GM12874 (cell line): ENCODE data around the gene GBGT1.

Experiments
- CTCF ChIP-seq: IDR thresholded peaks from 2 replicates; pipeline ENCODE4 v1.5.1; 2011; ENCODE audit warnings: low read depth, mild to moderate bottlenecking, control low read depth, low read length, moderate library complexity; ENCODE audit not compliant: insufficient read depth

Gene GBGT1

DNA sequence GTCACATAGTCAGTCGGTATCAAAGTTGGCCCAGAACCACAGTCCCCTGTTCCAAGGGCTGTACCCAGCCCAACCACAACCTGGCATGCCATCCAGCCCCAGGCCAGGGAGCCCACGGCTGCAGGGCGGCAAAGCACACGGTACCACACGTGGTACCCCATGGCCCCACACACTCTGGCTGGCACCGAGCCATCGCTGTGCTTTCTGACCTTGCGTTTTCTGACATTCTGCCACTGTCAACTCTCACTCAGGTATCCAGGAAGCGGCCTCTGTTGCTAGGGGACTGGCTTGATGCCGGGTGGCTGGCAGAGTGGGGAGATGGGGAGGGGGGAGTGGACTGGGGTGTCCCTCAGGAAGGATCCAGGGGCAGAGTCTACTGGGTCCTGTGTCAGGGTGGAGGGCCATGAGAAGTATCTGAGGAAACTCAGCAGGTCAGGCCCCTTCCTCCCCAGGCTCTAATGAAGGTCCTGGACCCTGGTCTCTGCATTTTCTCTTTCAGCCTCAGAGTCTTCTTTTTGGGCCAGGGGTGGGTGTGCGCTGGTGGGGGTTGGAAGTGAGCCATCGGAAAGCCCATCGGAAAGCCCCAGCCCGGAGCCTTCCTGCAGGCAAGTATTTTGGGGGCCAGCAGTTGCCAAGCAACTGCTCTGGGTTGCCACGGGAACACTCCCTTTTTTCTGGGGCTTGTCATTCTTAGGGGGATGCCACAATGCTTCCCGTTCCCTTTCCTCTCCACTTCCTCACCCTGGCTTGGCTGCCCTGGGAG lies 21.7 kb downstream of the GBGT1 start:
- no peak for TF ChIP-seq CTCF

DNA sequence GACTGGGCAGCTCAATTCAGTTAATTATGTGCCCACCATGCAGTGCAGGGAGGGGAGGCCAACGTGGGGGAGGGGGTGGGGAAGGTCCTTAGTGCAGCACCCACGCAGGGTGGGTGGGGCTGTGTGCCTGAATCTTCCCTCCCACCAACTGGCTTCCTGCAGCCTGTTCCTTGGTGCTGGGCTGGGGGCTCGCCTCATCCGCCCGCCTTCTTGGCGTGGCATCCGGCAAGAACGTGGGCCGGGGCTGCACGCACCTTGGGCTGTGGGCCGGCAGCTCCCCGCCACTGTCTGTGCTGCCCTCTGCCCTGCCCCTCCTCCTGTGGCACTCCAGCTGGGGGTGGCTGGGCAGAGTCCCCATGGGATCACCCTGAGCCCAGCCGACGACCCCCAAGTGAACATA lies 23.1 kb downstream of the GBGT1 start:
- no peak for TF ChIP-seq CTCF

- TF ChIP-seq CTCF, result no peak
These were observed 23.6 kb downstream of the GBGT1 start for GRCh38 chr9:133140174-133140505.

DNA sequence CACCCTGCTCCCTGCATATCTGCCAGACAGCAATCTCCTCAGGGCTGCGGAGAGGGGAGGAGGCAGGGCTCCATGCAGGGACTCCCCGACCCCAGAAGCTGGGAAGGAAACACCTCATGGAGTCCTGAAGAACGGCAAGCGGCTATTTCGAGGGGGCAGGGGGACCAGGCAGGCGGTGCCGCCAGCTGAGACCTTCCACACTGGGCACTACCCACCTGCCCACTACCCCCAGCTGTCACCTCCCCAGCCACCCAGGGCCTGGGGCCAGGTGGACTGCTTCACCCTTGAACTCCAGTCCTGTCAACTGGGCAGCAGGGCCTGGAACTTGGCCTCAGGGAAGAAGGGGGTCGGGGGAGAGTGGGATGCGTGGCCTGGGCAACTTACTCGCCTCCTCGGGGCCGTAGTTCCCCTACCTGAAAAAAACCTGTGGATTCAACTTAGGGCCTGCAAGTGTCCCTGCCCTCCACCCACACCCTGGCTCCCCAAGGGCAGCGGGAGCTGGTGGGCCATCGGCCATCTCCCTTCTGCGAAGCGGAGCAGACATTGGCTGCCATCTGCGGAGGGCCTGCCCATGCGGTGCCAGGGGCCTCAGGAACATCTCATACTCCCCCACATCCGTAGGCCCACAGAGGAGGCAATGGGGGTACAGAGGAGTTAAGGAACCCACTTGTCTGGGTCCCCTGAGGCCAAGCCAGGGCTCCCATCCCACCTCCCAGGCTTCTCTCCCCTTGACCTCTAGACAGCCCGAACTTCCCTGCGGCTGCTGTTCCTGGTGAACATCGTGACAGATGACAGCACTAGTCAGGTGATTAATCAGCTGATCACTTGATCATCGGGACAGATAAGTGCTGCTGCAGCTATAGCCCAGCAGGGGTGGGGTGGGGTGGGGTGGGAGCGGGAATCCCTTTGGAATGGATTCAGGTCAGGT lies 24.2 kb downstream of the GBGT1 start:
- TF ChIP-seq CTCF, result no peak

DNA sequence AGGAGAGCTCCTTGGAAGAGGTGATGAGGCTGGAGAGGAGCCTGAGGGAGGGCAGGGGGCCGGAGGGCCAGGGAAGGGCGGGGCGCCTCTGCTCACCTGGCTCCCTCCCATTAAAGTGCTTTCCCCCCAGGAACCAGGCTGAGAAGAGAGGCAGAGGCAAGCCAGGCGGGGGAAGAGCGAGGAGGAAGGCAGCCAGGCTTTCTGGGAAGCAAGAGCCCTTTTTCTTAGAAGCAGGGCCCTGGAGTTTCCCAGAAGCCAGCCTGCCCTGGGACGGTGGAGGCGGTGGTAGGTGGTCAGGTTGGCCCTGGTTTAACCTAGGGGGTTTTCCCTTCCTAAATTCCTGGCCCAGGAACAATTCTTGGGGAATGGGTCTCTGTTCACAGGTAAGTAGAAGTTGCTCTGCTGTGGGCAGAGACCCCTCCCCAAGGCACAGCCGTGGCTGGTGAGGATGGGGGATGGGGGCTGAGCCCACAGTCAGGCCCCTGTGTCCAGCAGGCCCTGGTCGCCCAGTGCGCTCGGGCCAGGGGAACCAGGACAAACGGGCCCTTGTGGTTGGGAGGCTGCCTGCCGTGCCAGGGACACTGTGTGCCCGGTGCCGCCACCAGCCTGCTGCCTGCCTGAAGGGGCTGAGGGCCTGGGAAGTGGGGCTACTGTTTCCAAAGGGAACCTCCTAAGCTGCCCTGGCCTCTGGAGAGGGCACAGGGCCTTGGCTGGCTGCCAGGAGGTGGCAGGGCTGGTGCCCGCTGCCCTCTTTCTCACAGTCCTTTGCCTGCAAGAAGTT lies 26.1 kb downstream of the GBGT1 start:
- TF ChIP-seq CTCF, result no peak

GRCh38 chr9:133135146-133135745 lies 28.5 kb downstream of the GBGT1 start:
- TF ChIP-seq CTCF, result no peak
